ENCODE results near the gene MED13.
"Not testable (repeated sequence)": the region's sequence is repeated elsewhere in the genome, so short reads cannot be mapped to it uniquely, and the experiment has no call there.

MED13 gene

DNA sequence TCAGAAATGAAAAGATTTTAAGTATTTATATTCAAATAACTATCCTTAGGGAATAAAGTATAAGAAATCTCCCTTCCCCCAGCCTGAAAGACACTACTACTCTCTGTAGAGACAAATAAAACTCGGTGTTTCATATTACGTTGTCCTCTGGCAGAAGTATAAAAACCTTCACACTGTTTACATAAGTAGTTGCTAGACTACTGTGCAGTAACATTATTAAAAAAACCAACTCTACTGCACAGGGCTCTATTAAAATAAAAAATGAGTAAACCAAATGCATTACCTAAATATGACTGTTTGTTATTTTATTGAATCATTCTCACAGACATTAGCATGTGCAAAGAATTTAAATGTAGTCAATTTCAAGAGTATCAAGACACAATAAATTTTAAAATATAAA lies 67.4 kb downstream of the MED13 start:
- DNase-seq (ENCODE audit: low read depth) = no peak

DNA sequence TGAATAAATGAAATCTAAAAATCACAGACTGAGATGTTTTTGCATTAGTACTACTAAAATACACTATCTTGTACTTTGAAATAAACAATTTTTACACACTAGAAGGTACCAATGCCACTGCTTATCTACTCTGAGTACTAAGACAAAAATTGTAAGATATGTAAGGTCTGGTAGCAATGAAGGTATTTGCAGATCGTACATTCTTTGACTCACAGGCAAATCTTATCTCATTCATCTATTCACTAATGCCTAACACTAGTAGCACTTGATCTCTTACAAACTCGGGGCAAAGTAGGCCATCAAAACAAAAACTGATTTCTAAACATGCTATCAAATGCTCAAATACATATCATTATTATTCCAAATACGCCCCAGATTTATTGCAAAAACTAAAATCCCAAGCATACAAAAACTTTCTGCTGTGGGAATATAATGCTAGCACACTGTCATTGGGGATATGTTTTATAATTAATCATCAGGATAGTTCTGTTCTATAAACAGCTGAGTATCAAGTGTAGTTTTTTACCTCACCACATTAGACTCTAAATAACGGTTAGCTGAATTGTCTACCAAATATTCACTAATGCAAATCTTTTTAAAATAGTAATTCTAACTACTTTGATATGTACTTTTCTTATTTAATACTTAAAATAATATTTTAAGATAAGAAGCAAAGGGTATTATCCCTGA lies 68.0 kb downstream of the MED13 start:
- no peak for DNase-seq (ENCODE audit: low read depth)

GRCh38 chr17:61989509-61989908 lies 75.6 kb downstream of the MED13 start:
- no peak for DNase-seq (ENCODE audit: low read depth)

- no peak for DNase-seq (ENCODE audit: low read depth)
Measured at GRCh38 chr17:61986898-61987297, 78.2 kb downstream of the MED13 start.

DNA sequence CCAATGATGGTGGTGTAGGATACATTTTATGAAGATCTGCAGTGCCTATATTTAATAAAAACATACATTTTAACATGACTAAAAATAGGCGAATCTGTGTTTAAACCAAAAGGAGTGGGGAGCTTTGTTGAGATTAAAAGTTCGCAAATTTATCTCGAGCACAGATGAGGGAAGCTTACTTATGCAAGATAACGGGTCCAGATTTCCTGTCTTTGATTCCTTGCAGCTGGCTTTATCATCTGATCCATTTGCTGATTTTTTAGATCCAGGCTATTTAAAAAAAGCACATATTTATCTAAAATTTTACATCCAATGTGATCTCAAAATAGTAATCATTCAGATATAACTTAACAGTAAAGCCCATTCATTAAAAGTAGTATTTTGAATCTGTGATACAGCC lies 80.3 kb downstream of the MED13 start:
- DNase-seq (ENCODE audit: low read depth) = no peak

- no peak for DNase-seq (ENCODE audit: low read depth)
Measured at GRCh38 chr17:61981323-61981722, 83.8 kb downstream of the MED13 start.

DNA sequence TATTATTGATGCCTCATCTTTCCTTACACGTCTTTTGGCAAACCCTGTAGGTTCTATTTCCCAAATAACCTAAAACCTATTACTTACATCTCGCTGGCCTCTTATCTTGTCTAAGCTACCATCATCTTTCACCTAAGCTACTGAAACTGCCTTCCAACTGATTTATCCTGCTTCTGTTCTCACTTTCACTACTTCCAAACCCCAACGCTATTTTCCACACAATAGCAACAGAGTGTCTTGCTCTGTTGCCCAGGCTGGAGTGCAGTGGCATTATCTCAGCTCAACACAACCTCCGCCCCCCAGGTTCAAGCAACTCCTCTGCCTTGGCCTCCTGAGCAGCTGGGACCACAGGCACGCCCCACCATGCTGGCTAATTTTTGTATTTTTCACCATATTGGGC lies 84.5 kb downstream of the MED13 start:
- DNase-seq (ENCODE audit: low read depth) = no peak

GRCh38 chr17:61974115-61974514 lies 91.0 kb downstream of the MED13 start:
- DNase-seq (ENCODE audit: low read depth) = no peak

GRCh38 chr17:61972311-61972710 lies 92.8 kb downstream of the MED13 start:
- DNase-seq (ENCODE audit: low read depth) = no peak

- no peak for DNase-seq (ENCODE audit: low read depth)
Measured at GRCh38 chr17:61970030-61970429, 95.0 kb downstream of the MED13 start.

- DNase-seq (ENCODE audit: low read depth) = no peak
Measured at GRCh38 chr17:61968757-61969156, 96.3 kb downstream of the MED13 start.

DNA sequence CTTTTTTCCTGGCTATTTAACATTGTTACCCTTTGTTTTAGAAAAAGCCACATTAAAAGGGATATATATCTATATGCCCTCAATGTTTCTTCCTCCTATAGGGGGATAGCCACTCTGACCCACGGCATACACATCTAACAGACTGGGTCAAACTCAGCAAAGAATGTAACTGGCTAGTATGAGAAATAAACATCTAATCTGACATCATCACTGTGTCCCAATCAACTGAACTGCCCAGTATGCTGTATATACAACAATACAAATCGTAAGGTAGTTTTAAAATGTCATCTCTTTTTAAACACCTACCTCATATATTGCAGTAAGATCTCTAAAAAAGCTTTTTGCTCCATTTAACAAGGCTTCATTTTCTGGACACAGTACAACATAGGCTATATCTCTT lies 97.3 kb downstream of the MED13 start:
- DNase-seq (ENCODE audit: low read depth) = no peak

- DNase-seq (ENCODE audit: low read depth) = no peak
Measured at GRCh38 chr17:61966191-61966590, 98.9 kb downstream of the MED13 start.

- no peak for DNase-seq (ENCODE audit: low read depth)
Measured at GRCh38 chr17:61955619-61956018, 109.5 kb downstream of the MED13 start.

DNA sequence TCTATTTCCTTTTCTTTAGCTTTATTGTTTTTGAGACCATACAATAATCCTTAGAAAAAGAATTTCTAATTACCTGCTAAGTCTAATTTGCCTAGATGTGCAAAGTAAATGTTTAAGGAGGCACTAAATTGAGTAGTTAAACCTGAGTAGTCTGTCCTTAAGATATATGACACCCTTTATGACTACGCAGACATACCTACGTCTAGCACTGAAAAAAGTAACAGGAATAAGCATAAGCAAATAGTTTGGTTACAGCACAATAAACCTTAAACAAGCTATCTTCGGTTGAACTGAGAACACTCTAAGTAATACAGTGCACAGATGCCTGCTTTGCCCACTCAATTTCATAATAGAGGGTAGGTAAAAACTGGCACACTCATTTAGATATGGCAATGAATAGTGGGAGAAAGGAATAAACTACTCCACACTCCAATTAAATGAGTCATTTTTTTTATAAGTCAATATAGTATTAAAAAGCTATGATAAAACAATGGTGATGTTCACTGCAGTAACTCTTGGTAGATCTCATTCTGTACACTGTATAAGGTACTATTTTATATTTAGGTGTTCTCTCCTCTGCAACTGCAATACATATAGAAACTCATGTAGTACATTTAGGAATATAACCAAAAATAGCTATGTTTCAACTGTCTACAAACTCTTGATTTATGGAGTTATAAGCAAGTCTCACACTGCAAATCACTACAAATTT lies 117.6 kb downstream of the MED13 start:
- no peak for DNase-seq (ENCODE audit: low read depth)

- DNase-seq (ENCODE audit: low read depth) = no peak
Measured at GRCh38 chr17:61946359-61946758, 118.7 kb downstream of the MED13 start.

DNA sequence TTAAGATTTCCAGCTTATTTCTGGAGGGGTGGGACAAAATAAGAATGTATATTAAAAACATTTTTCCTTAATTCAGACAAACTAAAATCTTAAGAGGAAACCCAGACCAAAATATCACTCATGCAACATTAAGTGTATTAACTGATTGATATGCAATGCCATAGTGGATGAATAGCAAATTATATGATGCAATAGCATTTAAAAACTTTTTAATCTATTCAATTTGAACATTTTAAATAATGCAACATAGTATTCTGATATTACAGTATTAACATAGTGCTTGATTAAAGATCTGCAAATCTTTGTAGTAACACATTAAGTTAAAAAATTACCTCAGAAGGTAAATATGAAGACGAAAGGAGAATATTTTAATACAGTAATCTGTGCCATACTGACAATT lies 122.0 kb downstream of the MED13 start:
- no peak for DNase-seq (ENCODE audit: low read depth)

DNA sequence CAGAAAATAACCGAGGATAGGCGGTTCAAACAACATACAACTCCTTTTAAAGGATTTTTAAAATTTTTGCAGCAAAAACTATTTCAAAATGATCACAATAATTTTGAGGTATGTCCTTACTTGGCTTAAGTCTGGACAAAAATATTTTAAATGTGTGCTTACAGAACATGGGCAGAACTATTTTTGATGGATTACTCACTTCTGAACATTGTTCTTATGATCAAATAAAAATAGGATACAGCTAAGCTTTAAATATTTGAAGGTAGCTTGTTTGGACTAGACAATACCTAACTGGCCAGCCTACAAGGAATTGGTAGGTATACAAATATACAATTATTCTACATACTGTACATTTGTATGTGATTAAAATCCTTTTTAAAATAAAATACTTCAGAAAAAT lies 123.0 kb downstream of the MED13 start:
- no peak for DNase-seq (ENCODE audit: low read depth)

GRCh38 chr17:61928101-61928436 lies 137.0 kb downstream of the MED13 start:
- no peak for DNase-seq (ENCODE audit: low read depth)

- DNase-seq (ENCODE audit: low read depth) = peak; percentile 89
Measured at GRCh38 chr17:61927208-61928100, 137.6 kb downstream of the MED13 start, which contains the start of gene INTS2. Gene INTS2, minus strand, starts transcription at chr17:61927982. Its CDS starts 1,338 bp downstream, at chr17:61926644.

DNA sequence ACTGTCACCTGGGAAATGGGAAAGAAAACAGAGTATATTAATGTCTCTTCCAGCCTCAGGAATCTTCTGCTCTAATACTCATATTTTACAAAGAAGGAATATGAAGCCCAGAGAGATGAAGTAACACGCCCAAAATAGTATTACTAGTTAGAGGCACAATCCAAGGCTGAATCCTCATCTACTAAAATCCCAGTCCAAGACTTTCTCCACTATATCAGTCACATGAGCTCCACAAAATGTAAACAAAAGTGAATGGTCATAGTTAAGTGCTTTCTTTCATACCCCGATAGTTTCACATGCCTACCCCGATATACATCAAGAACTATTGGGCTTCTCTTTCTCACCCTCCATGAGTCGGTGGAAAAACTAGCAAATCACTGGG lies 138.3 kb downstream of the MED13 start:
- DNase-seq (ENCODE audit: low read depth) = no peak

- DNase-seq (ENCODE audit: low read depth) = not testable (repeated sequence)
Measured at GRCh38 chr17:61915162-61915561, 149.9 kb downstream of the MED13 start.

Measured in CMK (cell line).